Mammary epithelial cell (primary cell): Measurements from ENCODE around the gene TTC9B.

ENCODE experiments used
- EZH2 ChIP-seq: IDR thresholded peaks from 2 replicates; pipeline ENCODE4 v1.6.1; 2012; ENCODE audit warnings: low read length, inconsistent platforms, borderline replicate concordance
- TF ChIP-seq, protein P1 (sequence below), 2 donors: IDR thresholded peaks in 1 of 2; conservative IDR thresholded peaks in 1 of 2; 2 replicates each; pipeline ENCODE4 v1.5.1; 2011 to 2012; ENCODE audit warnings: inconsistent platforms in 2 of 2, low read length in 2 of 2, mild to moderate bottlenecking in 2 of 2, control low read depth in 1 of 2, low read depth in 1 of 2; ENCODE audit not compliant: insufficient read depth in 1 of 2; ENCODE audit errors: extremely low read depth in 1 of 2

DNA sequence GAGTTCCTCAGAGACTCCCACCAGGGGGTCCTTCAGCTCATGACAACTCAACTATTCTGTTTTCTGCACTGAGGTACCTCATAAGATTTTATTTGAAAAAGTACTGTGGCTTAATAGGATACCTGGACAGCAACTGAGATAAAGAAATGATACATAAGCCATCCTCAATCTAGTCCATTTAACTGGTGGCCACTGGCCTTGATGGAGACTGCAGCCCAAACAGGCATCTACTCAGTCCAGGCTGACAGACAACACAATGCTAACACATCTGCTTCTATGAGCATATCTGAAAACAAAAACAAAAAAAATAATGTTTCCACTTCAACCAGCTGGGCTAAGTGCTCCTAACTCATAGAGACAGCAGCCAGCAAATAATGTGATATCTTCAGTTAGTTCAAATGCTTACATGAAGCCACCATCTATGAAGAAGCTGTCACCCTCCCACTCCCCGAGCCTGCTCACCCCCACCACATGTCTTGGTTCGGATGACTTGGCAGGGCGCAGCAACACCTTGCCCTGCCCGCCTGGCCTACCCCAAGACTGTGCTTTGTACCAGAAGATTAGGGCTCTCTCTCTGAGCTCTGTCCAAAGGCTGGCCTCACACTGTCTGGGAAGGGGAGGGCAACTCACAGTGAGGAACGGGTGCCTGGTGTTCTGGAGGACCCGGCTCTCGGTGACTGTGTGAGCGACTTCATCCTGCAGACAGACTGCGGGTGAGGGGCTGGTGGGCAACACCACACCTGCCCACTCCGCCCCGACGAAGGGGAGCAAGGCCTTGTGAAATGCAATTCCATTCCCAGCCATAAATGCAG lies 21.4 kb upstream of the TTC9B start:
- TF ChIP-seq, protein P1, sequence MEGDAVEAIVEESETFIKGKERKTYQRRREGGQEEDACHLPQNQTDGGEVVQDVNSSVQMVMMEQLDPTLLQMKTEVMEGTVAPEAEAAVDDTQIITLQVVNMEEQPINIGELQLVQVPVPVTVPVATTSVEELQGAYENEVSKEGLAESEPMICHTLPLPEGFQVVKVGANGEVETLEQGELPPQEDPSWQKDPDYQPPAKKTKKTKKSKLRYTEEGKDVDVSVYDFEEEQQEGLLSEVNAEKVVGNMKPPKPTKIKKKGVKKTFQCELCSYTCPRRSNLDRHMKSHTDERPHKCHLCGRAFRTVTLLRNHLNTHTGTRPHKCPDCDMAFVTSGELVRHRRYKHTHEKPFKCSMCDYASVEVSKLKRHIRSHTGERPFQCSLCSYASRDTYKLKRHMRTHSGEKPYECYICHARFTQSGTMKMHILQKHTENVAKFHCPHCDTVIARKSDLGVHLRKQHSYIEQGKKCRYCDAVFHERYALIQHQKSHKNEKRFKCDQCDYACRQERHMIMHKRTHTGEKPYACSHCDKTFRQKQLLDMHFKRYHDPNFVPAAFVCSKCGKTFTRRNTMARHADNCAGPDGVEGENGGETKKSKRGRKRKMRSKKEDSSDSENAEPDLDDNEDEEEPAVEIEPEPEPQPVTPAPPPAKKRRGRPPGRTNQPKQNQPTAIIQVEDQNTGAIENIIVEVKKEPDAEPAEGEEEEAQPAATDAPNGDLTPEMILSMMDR (conservative IDR thresholded peaks at IDR 0.05 in 1 of 2, IDR thresholded peaks at IDR 0.05 in 1 of 2; ENCODE audit: extremely low read depth in 1 of 2, insufficient read depth in 1 of 2, low read depth in 1 of 2, low read length in 2 of 2): no peak
- no peak for TF ChIP-seq EZH2
